ENCODE data around the gene MIB1.
A peak's percentile ranks its signal among the peaks of the same experiment; 100 is the strongest.

The MIB1 gene

GRCh38 chr18:21900605-21901352 lies 160.2 kb downstream of the MIB1 start:
- no peak for DNase-seq

DNA sequence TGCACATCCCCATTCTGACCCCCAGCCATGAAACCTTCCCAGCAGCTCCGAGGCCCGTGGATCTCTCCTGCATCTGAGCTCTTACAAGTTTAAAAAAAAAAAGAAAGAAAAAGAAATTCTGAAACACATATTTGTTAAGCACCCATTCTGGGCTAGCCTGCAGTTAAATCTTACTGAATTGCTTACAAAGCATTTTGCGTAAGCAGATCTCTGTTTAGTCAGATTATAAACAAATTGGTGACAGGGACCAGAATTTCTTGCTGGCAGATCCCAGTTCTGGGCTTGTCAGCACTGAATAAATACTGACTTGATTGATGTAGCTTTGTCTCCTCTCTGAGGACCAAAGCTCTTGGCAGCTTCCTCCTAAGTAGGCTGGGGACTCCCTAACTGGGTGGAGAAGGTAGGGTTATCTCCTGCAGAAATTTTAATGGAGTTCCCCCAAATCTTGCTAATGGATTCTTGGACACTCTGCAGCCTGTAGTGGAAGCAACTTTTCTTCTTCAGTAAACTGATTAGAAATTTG lies 160.9 kb downstream of the MIB1 start:
- DNase-seq, result no peak

- no peak for DNase-seq
Measured at GRCh38 chr18:21903709-21904108, 163.1 kb downstream of the MIB1 start.

- DNase-seq, result peak in 1 of 2 experiments; percentile 19
Measured at GRCh38 chr18:21904856-21905255, 164.3 kb downstream of the MIB1 start.

DNA sequence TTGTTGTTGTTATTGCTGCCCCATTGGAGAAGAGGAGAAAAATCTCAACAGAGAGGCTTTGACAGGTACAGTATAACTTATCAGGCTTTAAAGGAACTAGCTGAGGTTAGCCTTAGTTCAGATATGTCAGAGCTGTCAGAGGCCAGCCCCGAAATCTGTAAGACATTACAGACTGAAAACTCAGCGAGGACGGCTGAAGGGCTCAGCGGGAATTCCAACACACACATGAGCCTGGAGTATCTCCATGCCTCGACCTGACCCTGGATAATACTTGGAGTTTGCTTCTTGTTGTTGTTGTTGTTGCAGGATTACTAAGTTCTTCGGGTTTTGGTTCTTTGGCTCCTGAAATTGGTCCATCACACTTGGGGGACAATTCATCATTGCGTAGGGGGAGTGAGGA lies 166.9 kb downstream of the MIB1 start:
- no peak for DNase-seq

DNA sequence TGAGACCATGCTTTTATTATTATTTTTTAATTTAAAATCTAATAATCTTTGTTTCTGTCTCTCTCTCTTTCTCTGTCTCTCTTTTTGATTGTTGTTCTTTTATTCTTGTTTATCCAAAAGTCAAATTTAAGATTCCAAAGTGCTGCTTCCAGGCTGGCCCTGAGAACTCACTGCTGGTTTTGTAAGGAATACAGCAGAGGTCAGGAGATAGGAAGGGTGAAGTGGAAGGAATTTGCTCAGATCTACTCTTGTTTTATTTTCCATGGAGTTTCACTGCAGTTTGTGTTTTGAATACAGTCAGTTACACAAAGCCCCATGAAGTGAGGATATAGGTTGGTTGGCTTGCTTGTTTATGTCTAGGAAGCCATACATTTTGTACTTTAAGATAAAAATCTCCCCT lies 168.1 kb downstream of the MIB1 start:
- no peak for DNase-seq

GRCh38 chr18:21910906-21911305 lies 170.3 kb downstream of the MIB1 start:
- DNase-seq, result no peak

- DNase-seq, result no peak
Measured at GRCh38 chr18:21911551-21911950, 171.0 kb downstream of the MIB1 start.

DNA sequence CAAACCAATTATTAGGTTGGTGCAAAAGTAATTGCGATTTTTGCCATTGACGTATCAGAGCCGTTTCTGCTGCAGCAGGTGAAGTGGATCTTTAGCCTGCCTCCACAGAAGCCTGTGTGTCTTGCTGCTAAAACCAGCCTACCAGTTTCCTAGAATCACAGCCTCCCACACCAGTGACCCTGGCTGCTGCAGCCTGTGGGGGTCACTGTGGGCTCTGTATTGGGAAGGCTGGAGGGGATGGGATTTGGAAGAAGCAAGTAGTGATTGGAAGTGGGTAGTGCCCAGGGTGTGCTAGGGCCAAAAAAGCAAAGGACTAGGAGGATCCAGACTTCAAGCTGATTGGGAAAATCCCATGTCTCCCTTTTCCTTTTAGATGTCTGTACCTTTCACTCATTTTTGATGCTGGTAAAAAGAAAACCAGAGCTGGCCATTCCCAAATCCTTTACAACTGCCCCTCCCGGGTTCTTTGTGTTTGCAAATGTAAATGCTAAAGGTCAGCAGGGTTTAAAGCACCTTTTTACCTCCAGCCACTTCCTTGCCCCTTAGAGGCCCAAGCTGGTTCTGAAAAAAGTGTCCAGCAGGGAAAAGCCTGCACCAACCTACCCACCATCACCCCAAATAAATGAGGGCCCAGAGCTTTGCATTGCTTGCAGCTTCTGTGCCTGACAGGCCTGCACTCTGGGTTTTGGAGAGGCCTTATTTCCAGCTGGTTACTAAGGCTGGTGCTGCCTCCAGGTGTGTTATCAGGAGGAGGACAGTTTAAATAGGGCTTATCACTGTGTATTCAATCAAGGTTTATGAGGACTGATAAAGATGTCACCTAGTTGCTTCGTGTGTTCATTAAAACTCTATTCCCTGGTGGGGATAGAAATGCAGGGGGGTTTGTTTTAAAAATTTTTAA lies 172.0 kb downstream of the MIB1 start:
- no peak for DNase-seq

GRCh38 chr18:21914739-21915319 lies 174.2 kb downstream of the MIB1 start:
- DNase-seq, result peak; percentile 9 to 34

DNA sequence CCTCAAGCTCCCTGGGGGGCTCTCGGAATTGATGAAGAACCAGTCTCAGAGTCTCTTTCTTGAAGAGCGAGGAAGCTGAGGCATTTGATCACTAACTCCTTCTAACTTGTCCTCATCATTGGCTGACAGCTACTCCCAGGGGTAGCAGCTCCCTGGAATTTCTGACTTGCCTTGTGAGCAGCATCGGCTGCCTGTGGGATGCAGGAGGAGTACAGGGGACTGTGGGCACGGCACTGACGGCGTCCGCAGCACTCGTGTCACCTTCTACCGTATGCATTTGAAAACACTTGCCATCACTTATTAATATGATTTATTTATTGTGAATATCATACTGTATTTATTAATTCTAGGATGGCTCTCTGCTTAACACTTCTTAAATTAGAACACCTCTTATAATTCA lies 175.0 kb downstream of the MIB1 start:
- DNase-seq, result no peak

DNA sequence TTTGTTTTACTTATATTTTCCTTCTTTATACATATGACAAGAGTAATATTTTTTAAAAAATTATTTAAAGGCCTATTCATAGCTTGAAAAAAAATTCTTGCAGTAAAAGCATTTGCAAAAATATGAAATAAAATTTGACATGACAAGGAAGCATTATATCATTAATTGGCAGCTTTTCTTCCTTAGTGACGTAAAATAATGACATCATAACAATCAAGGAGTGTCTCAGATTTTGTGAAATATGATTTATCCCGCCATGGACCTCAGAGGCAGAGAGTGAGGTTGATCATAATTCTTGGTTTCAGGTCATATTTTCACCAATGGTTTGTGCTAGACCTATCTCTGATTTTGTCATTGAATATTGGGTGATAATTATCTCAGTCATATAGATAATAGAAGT lies 176.0 kb downstream of the MIB1 start:
- no peak for DNase-seq

- DNase-seq, result no peak
Measured at GRCh38 chr18:21918693-21919092, 178.1 kb downstream of the MIB1 start.

Data from NCI-H2081 (cell line).